HepG2 (cell line): ENCODE data around the gene FOXR1. TPM values are rescaled to one million over a fixed set of nuclear protein-coding genes. Genes with fewer than 3 reads are reported as not detected.
A peak's percentile ranks its signal among the peaks of the same experiment; 100 is the strongest.

ENCODE experiments used
- HNF1B ChIP-seq: sonication (generic); formaldehyde crosslinking; IDR thresholded peaks from 2 replicates; pipeline ENCODE4 v1.5.1; 2020; ENCODE audit warnings: mild to moderate bottlenecking, moderate library complexity, missing genetic modification reagents
- KDM3A ChIP-seq: IDR thresholded peaks from 2 replicates; pipeline ENCODE4 v1.6.1; 2018; ENCODE audit warnings: low read depth, missing compliant biosample characterization
- NAIF1 ChIP-seq: sonication (generic); formaldehyde crosslinking; IDR thresholded peaks from 2 replicates; pipeline ENCODE4 v1.5.0; 2020; ENCODE audit warnings: mild to moderate bottlenecking, missing genetic modification reagents, borderline replicate concordance
- NCOA1 ChIP-seq: sonication (generic); formaldehyde crosslinking; IDR thresholded peaks from 2 replicates; pipeline ENCODE4 v1.9.0; 2021; ENCODE audit warnings: missing genetic modification reagents
- POGZ ChIP-seq: sonication (generic); formaldehyde crosslinking; IDR thresholded peaks from 2 replicates; pipeline ENCODE4 v1.4.0; 2020; ENCODE audit warnings: mild to moderate bottlenecking, missing genetic modification reagents
- SMARCC2 ChIP-seq: fragments of 450-650 bp; IDR thresholded peaks from 2 replicates; pipeline ENCODE4 v1.6.1; 2017; ENCODE audit warnings: antibody characterized with exemption, mild to moderate bottlenecking
- UBTF ChIP-seq: sonication (generic); formaldehyde crosslinking; IDR thresholded peaks from 2 replicates; pipeline ENCODE4 v1.4.0; 2020; ENCODE audit warnings: mild to moderate bottlenecking, missing genetic modification reagents
- ZBTB38 ChIP-seq: sonication (generic); formaldehyde crosslinking; IDR thresholded peaks from 2 replicates; pipeline ENCODE4 v1.5.1; 2020; ENCODE audit warnings: mild to moderate bottlenecking, missing genetic modification reagents
- ZNF333 ChIP-seq: sonication (generic); formaldehyde crosslinking; IDR thresholded peaks from 2 replicates; pipeline ENCODE4 v1.4.0; 2020; ENCODE audit warnings: mild to moderate bottlenecking, missing genetic modification reagents, borderline replicate concordance
- ZNF501 ChIP-seq: sonication (generic); formaldehyde crosslinking; IDR thresholded peaks from 2 replicates; pipeline ENCODE4 v1.5.1; 2020; ENCODE audit warnings: mild to moderate bottlenecking, moderate library complexity, missing genetic modification reagents
- ZNF543 ChIP-seq: sonication (generic); formaldehyde crosslinking; IDR thresholded peaks from 2 replicates; pipeline ENCODE4 v1.4.0; 2020; ENCODE audit warnings: mild to moderate bottlenecking, missing genetic modification reagents
- ZNF609 ChIP-seq: sonication (generic); formaldehyde crosslinking; IDR thresholded peaks from 2 replicates; pipeline ENCODE4 v1.4.0; 2020; ENCODE audit warnings: mild to moderate bottlenecking, missing genetic modification reagents, borderline replicate concordance
- ZNF652 ChIP-seq: IDR thresholded peaks from 2 replicates; pipeline ENCODE4 v1.6.1; 2016; ENCODE audit warnings: low read depth, borderline replicate concordance
- ZNF747 ChIP-seq: sonication (generic); formaldehyde crosslinking; IDR thresholded peaks from 2 replicates; pipeline ENCODE4 v1.8.1; 2023; ENCODE audit warnings: missing genetic modification reagents, mild to moderate bottlenecking, borderline replicate concordance
- polyA plus RNA-seq, 8 experiments: library from polyadenylated mRNA; depleted of rRNA in 3 of 8; stranded (reverse) in 7 of 8; unstranded in 1 of 8; fragments of >200 nt; fragmentation: Illumina TruSeq in 4 of 8; extraction: Trizol in 4 of 8; gene quantifications; 2 replicates each; pipeline versions ENCODE4 v1.2.1 to v1.2.3, GENCODE V29; 2011 to 2016; ENCODE audit warnings: low read depth in 4 of 8, missing spikeins in 1 of 8, mixed read lengths in 1 of 8; ENCODE audit not compliant: insufficient read depth in 1 of 8
- total RNA-seq, 5 experiments: library from RNA; depleted of rRNA; stranded (reverse); fragments of >200 nt; fragmentation: Illumina TruSeq; extraction: Trizol; gene quantifications; 2 replicates each; pipeline ENCODE4 v1.2.3, GENCODE V29; 2016; ENCODE audit warnings: low read depth in 1 of 5
- TF ChIP-seq, protein P1 (sequence below): sonication (generic); formaldehyde crosslinking; IDR thresholded peaks from 2 replicates; pipeline ENCODE4 v1.5.0; 2020; ENCODE audit warnings: mild to moderate bottlenecking, missing genetic modification reagents

The FOXR1 gene
- total and polyA plus RNA-seq, 2 of the 13 experiments (the other 11 are each of a cell fraction or from before 2014, with no cell fraction given) = not detected

DNA sequence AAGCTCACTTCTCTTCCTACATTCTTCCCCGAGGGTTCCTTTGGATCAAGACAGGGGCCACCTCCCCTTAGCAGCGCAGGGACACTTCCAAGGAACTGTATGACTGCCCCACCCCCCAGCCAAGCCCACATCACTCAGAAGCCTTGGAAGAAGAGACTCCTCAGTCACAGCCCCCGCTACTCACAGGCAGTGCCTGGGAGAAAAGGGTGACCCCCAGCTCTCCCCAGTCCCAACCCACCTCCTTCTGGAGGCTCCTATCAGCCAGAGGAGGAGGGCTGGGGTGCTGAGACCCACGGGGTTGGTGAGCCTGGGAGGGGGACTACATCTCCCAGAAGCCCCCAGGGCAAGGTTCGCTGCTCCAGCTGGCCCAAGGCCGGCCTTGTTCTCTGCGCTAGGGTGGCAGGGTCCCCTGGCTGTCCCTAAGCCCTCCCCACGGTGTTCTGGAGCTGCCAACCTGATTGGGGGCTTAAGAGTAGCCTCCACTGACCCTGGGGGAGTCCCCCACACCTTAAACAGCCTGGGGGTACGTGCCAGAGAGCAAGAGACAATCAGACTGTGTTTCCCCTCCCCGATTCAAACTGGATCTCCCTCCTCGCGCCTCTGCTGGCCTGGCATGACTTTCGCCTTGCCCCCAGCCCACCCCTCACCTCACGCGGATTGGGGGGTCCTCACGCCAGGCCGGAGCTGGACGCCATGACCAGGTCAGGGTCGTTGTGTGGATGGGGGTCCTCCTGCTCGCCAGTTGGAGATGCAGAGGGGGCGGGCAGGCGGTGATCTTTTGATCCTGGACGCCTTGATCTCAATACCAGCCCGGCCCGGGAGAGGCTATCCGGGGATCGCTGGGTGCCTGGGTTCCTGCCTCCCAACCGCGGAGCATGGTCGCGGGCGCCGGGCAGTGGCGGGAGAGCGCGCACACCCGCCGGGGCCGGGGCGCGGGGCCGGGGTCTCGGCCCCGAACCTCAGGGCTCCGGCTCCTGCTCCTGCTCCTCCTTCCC is 46.7 kb upstream of the FOXR1 start (continued):
- TF ChIP-seq UBTF (CRISPR knock-in tag) = peak; percentile 51
- no peak for TF ChIP-seq ZNF747 (CRISPR knock-in tag)
- TF ChIP-seq NCOA1 (CRISPR knock-in tag) = no peak
- no peak for TF ChIP-seq ZNF652 (CRISPR knock-in tag)
- peak; percentile 37 for TF ChIP-seq POGZ
- TF ChIP-seq ZNF333 (CRISPR knock-in tag) = no peak
- TF ChIP-seq HNF1B (CRISPR knock-in tag) = no peak
- TF ChIP-seq ZBTB38 = no peak; the same call in 1 of the 2 replicates
- peak; percentile 30; the same call in 1 of the 2 replicates for TF ChIP-seq ZNF543
- no peak for TF ChIP-seq NAIF1
- TF ChIP-seq, protein P1, sequence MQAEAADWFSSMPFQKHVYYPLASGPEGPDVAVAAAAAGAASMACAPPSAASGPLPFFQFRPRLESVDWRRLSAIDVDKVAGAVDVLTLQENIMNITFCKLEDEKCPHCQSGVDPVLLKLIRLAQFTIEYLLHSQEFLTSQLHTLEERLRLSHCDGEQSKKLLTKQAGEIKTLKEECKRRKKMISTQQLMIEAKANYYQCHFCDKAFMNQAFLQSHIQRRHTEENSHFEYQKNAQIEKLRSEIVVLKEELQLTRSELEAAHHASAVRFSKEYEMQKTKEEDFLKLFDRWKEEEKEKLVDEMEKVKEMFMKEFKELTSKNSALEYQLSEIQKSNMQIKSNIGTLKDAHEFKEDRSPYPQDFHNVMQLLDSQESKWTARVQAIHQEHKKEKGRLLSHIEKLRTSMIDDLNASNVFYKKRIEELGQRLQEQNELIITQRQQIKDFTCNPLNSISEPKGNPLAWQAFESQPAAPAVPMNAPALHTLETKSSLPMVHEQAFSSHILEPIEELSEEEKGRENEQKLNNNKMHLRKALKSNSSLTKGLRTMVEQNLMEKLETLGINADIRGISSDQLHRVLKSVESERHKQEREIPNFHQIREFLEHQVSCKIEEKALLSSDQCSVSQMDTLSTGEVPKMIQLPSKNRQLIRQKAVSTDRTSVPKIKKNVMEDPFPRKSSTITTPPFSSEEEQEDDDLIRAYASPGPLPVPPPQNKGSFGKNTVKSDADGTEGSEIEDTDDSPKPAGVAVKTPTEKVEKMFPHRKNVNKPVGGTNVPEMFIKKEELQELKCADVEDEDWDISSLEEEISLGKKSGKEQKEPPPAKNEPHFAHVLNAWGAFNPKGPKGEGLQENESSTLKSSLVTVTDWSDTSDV (CRISPR knock-in tag) = no peak
- TF ChIP-seq ZNF609 (CRISPR knock-in tag) = 0 out of 2 replicates have a peak, but pooled peaks have one; percentile 19
- TF ChIP-seq ZNF501 (CRISPR knock-in tag) = no peak; the same call in 1 of the 2 replicates
- TF ChIP-seq KDM3A = 0 out of 2 replicates have a peak, but pooled peaks have one; percentile 25
- no peak for TF ChIP-seq SMARCC2
